UCSD-AML1 (cell line): ENCODE measurements around the gene SPTBN1.

Experiments used
- DNase-seq: peaks from one replicate; lab custom pipeline; 2025; ENCODE audit not compliant: unreplicated experiment; lab: John Stamatoyannopoulos, UW

SPTBN1 gene

DNA sequence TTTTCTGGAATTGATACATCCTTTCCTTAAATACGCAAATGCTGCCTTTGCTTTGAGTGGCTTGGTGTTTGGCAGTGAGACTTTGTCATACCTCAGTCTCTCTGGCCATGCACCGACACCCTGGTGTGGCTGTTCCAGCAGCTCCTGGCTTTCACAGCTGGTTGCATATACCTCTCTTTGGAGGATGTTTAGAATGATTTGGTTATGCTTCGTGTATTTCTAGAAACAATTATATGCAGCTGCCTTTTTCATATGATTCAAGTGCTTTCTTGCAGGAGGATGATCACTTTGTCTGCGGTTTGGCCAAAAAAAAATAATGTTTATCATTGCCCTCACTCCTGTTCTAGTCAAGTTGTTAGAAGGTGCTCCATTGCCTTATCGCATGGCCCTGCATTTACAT lies 172.3 kb downstream of the SPTBN1 start:
- DNase-seq, result no peak

DNA sequence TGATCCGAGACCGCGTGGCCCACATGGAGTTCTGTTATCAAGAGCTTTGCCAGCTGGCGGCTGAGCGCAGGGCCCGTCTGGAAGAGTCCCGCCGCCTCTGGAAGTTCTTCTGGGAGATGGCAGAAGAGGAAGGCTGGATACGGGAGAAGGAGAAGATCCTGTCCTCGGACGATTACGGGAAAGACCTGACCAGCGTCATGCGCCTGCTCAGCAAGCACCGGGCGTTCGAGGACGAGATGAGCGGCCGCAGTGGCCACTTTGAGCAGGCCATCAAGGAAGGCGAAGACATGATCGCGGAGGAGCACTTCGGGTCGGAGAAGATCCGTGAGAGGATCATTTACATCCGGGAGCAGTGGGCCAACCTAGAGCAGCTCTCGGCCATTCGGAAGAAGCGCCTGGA lies 172.8 kb downstream of the SPTBN1 start:
- no peak for DNase-seq

DNA sequence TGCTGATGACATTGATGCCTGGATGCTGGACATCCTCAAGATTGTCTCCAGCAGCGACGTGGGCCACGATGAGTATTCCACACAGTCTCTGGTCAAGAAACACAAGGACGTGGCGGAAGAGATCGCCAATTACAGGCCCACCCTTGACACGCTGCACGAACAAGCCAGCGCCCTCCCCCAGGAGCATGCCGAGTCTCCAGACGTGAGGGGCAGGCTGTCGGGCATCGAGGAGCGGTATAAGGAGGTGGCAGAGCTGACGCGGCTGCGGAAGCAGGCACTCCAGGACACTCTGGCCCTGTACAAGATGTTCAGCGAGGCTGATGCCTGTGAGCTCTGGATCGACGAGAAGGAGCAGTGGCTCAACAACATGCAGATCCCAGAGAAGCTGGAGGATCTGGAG lies 173.3 kb downstream of the SPTBN1 start:
- DNase-seq, result no peak

DNA sequence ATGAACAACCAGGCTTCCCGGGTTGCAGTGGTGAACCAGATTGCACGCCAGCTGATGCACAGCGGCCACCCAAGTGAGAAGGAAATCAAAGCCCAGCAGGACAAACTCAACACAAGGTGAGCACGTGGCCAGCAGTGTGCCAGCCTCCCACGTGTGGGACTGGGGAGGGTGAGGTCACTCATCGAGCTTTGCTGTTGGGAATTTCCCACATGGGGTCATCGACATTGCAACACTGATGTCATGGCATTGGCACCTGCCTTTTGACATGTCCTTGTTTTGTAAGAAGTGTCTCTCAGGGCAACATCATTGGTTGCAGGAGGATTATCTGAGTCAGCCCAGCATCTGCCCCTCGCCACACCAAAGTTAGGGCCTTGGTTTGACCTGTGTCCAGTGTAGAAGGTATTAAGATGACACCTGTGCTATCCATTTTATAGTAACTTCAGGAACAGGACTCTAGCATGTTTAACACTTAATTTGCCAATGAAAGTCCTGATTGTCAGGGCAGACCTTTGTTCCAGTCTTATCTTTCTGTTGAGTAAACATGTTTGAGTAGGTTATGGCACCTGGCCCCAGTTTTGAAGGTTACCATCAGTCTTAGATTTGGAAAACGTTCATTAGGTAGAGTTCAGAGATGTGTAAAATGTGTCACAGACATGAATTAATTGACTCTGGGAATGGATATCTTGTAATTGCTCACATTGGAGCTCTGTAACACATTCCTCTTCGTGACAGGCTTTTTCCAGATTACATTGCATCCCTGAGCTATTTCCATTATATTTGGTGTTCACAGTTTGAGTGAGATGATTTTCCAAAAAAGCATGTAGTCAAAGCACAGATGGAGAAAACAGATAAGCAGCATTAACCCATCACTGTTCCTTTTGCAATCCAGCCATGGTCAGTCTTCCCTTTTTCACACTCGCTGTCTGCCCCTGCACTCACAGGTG lies 174.1 kb downstream of the SPTBN1 start:
- DNase-seq, result no peak

DNA sequence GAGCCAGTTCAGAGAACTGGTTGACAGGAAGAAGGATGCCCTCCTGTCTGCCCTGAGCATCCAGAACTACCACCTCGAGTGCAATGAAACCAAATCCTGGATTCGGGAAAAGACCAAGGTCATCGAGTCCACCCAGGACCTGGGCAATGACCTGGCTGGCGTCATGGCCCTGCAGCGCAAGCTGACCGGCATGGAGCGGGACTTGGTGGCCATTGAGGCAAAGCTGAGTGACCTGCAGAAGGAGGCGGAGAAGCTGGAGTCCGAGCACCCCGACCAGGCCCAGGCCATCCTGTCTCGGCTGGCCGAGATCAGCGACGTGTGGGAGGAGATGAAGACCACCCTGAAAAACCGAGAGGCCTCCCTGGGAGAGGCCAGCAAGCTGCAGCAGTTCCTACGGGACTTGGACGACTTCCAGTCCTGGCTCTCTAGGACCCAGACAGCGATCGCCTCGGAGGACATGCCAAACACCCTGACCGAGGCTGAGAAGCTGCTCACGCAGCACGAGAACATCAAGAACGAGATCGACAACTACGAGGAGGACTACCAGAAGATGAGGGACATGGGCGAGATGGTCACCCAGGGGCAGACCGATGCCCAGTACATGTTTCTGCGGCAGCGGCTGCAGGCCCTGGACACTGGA lies 174.9 kb downstream of the SPTBN1 start:
- DNase-seq, result no peak

DNA sequence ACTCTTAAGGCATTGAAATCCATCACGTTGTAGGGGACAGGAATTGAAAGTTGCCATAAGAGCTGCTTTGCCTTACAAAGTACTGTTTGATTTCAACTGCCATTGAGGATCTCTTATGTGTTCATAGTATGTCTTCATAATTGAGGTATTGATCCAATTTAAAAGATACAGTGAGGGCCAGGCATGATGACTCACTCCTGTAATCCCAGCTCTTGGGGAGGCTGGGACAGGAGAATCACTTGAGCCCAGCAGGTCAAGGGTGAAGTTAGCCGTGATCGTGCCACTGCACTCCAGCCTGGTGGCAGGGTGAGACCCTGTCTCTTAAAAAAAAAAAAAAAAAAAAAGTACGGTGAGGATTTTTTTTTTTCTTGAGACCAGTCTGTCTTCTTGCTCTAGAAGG lies 175.6 kb downstream of the SPTBN1 start:
- DNase-seq, result no peak

DNA sequence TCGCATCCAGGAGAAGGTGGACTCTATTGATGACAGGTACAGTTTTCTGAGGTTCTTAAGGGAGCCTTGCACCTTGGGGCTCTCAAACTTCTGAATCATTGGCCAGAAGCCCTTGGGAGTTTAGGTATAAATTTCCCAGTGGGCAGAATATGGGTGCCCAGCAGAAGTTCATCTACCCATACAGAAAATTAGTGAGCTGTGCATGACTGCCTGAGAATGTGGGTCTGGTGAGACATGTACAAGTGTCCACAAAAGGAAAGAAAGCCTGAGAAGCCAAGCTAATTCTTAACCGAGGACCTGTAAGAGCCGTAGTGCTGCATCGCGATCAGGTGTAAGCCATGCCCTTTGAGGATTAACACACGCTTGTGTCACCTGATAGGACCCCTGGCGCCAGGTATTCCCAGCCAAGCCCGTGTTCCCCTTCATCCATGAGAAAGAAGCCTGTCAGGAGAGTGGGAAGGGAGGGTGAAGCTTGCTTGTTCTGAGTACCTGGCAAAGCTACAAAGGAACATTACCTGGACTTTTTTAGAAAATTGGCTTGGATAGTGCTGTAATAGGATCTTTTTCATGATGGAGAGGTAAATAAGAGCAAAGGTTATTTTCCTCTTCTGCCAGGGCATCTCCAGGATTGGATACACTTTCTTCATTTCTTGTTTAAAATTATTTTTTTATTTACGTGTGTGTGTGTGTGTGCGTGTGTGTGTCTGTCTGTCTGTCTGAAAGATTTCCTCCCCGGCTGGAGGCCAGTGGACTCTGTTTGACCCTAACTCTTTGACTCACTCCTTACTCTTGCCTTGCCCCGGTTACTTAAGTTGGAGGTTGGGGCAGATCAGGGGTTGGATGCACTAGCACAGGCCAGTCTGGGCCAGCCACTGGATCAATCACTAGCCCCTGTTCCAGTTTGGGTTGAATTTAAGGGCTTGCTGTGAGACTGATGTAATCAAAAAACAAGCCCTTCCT lies 176.9 kb downstream of the SPTBN1 start:
- no peak for DNase-seq

DNA sequence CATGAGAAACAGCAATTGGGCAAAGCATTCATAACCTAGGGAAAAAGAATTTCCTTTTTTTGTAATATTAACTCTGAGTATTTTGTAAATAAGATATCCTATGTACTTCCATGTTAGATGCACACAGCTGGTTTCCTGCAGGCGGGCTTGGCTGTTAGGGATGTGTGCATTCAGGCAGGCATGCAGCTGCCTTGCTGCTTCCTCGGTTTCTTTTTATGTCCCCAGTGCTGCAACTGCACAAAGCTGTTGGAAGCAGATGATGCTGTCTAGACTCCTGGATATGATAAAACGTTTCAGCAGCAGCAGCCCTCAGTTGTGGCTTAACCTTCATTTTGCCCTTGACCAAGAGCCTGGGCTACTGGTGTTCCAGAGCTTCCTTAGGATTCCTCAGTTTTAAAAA lies 177.9 kb downstream of the SPTBN1 start:
- no peak for DNase-seq

DNA sequence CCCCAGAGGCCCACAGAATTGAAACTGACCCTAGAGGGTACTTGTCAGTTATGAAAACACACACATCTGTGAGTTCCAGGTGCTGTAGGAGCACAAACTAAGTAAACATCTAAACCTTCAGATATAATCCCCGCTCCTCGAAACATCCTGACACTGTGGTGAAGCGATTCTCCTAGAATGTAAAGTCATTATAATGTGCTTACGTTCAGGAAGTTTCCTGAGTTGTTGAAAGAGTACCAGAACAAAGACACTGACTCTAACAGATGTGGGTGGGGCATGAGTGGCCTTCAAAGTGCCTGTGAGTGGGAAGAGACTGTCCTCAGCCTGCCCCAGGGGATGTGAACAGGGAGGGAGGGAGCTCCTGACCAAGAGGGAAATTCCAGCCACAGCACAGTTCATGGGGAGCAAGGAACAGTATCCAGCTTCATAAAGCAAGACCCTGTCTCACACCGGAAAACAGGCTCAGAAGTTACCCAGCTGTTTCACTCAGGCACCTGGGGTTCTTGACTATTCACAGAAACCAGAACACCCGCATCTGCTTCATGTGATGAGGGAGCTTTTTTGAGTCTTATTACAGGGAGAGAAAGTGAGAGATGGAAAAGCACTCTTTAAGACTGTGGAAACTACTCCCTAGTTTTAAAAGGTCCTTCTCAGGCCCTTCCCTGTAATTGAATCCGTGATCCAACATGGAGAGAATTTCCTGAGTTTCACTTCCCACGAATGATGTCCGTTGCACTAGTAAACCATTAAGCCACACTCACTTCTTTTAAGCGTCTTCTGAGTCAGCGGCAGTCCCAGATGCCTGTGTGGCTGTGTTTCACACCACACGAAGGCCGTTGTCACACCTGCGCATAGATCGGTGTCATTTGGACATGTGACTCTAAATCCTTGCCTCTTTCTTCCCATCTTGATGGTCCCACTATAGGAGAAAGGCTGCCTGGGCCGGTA lies 178.7 kb downstream of the SPTBN1 start:
- DNase-seq, result no peak

DNA sequence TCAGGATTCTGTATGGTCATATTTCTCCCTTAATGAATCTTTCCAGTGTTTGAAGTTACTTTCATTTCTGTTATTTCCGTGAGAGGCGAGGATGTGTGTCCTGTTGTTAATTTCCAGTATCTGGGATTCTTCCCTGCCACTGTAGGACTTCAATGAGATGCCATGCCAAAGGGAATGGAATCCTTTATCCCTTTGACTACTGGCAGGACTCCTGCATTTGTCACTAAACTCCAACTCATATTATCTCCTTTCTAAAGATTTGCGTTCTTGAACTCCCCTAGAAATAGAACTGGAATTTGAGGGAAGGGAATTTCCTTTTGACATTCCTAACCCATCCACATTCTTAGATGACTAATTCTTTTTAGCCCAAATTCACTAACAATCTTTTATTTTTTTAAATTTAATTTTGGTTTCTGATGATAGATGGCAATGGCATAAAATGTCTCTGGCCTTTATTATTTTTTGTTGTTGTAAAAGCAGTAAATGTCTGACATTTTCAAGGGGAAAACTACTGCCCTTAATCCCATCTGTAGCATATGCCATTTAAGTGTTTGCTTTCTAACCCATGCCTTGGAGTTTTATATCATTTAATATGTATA lies 179.5 kb downstream of the SPTBN1 start:
- no peak for DNase-seq

DNA sequence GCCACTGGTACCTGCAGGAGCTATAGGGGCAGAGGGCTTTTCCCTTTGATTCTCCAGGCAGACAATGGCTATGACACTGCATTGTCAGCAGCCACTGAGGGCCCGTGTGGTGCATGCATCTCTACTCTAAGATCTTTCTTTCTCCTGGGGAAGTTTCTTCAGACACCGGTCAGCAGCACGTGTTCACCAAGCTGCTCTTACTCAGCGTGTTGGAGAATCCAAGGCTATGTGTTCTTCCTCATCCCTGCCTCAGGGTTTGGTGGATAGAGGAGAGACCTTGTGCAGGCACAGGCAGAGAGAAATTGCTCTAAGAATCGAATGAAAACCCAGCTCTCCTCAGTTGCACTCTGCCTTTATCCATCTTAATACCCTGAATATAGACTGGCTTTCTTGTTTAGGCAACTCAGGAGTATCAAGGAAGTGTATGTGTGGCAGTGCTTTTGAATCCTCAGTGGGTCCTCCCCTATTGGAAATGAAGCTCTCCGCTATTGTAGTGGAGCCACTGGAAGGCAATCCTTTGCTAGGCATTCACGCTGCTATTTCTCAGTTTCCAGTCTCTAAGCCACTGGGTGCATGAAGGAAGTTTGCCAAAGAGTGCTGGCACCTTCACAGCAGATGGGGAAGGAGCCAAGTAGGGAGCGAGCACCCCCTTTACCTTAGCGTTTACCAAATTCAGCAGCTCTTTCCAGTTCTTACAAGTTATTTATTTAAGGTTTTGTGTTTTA lies 180.4 kb downstream of the SPTBN1 start:
- DNase-seq, result no peak

DNA sequence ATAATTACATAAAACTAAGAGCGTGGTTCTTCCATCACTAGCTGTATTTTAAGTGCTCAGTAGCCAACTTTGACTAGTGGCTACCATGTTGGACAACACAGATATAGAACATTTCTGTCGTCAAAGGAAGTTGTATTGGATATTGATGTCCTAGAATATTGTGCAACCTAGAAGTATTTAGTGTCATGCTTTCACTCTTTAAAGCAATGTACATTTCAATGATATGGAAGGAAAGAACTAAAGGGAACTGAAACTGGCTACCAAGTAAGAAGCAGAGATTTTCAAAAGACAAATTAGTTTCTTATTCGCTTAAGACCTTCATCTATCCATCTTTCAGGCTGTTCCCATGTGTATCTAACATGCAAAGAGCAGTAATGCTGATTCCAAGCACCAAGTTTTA lies 182.0 kb downstream of the SPTBN1 start:
- no peak for DNase-seq

DNA sequence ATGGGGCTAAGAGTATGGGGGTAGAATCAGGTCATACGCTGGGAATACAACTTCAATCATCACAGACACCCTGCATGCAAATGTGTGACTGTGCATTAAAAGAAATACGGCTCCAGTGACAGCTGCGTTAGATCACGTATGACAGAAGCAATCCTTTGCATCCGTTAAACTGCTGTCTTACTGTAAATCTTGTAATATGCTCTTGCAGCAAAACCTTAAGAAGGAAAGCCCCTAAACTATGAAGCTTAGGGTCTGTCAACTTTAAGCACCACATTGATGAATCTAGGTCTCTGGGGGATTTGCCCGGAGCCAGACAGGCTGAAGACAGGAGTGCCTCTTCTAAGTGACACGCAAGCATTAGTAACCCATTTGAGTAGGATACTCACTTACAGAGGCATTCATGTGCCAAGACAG lies 182.7 kb downstream of the SPTBN1 start:
- no peak for DNase-seq

DNA sequence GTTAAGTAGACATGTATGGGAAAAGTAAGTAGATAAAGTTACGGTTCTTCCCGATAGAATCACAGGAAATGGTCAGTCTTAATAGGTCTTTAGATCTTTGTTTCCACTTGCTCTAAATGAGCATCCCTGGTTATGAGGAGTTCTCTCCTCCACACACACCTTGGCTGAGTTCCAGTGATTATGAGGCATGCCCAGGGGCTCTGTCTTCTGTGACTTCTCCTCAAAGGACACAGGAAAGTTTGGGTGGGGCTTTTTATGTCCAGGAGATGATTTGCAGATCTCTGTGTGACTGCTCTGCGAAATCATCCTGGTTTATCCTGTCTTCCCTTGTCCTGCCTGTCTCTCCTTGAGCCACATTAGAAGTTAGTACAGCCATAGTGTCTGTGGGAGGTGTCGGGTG lies 183.5 kb downstream of the SPTBN1 start:
- DNase-seq, result no peak

DNA sequence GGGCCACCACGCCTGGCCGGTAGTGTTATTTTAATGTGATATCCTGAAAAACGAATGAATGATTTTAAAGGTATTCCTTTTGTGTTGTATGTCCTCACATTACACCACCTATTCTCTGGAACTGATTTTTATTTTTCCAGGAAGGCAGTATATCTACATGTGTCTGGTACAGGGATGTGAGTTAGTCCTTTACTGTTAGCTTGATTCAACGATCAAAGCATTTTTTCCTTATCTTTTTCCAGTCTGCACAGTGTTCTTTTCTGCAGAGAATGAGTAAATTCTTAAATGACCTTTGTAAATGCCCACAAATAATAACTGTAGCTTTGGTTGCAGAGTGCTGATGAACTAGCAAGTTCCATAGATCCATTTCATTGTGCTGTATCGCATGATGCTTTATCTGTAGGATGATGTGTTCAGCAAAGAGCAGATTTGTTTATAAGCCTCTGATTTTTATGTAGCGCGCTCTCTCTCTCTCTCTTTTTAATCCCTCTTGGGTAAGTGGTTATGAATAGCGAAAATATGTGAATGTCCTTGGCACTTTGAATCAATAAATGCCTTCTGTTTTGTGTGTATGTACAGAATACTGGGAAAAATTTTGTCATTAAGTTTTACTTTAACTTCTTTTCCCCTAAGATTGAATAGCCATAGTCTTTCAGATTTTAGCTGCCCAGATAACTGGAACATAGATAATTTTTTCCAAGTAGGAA lies 184.9 kb downstream of the SPTBN1 start:
- DNase-seq, result no peak

DNA sequence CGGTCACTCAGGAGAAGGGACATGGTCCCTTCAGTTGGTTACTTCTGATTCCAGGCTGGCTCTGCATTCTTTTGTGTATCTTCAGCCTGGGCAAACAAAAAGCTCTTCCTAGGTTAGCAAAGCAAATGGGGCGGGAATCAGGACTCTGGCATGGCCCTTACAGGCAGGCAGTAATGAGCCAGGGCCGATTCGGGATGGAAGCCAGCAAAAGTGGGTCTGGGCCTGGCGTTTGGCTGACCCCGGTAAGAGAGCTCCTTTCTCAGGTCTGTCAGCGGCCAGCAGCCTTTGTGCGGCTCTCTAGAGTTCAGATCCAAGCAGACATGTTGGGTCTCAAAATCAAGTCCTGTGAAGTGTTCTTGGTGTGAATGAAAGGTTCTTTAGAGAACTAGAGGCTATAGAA lies 185.9 kb downstream of the SPTBN1 start:
- DNase-seq, result no peak

DNA sequence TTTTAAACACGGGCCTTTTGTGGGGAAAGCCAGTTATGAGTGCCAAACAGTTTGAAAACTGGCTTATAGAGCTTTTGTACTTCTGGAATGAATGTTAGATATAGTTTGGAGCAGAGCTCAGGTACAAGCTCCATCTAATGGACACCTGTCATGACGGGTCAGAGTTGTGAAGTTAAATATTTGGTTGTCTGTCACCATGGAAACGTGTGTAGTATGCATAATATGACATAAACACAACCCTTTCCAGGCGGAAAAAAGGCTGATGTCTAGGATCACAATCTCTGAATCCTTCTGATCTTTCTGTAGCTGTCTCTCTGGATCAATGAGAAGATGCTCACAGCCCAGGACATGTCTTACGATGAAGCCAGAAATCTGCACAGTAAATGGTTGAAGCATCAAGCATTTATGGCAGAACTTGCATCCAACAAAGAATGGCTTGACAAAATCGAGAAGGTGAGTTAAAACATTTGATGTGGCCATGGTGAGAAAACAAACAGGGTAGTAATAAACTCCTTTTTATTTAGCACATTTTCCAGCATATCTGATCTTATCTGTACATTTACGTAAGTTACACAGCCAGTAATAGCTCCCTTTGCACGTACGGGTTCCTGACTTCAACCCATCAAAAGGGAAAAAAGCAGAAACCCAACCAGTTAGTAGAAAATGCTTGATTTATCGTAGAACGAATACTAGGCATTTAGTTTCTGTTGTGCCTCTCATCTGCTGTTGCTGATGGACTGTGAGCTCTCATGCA lies 186.7 kb downstream of the SPTBN1 start:
- DNase-seq, result no peak

DNA sequence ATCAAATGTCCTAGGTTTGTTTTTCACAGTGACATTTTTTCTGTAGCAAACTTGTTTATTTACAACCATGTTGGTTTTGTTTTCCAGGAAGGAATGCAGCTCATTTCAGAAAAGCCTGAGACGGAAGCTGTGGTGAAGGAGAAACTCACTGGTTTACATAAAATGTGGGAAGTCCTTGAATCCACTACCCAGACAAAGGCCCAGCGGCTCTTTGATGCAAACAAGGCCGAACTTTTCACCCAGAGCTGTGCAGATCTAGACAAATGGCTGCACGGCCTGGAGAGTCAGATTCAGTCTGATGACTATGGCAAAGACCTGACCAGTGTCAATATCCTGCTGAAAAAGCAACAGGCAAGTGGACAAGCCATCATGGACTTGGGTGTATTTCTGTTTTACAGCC lies 188.1 kb downstream of the SPTBN1 start:
- DNase-seq, result no peak
